ENCODE data around the gene SLC25A51.
"Not testable (repeated sequence)": the region's sequence is repeated elsewhere in the genome, so short reads cannot be mapped to it uniquely, and the experiment has no call there.

SLC25A51 gene

DNA sequence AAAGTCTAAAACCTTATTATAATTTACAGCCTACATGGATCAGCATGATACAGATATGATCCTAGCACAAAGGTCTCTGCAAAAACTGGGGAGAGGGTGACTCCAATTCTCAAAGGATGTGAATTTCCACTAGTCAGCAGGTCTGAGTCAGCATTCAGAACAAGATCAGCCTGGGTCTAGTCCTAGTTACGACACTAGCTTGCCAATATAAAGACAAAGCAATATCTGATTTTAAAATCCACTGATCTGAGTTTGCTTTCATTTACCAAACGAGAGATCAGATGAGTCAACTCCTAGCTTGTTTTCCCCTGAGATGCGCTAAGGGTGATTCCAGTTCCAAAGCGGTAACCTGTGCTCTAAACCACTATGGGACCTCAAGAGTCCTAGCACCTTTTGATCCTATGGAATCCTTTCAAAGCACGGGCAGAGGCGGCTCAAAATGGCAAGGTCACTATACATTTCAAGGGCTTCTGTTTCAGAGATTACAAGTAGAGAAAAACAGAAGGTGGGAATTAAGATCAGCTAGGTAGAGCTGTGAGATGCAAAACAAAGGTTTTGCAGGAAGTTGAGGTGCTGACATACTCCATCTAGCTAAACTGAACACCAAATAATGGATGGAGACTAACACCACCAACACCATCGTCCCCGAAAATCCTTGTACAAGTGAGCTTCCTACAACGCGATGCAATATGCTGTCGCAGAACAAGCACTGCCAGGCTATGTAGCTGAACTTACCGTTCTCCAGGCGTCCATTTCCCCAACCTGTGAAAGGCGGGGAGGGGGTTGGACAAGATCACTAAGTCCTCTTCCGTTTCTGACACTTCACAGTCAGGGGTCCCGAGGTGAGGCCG, 906 bp downstream of the SLC25A51 start:
- peak; percentile 67 for DNase-seq

DNA sequence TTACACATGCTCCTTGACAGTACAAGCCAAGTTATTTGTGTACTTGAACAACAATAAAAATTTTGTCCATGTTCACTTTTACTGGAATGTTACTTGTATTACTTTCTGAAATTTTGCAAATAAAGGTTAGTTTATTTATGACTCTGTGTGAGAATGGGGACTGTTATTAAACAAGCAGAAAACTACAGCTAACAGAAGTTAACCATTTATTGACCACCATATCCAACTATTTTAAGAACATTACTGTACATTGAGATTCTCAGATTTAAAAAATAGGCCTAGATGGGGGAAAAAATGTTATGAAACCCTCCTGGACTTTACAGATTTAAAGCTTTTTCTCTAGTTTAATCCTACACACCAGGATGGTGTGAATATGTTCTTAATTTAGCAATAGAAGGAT, 1.8 kb downstream of the SLC25A51 start:
- no peak for DNase-seq

DNA sequence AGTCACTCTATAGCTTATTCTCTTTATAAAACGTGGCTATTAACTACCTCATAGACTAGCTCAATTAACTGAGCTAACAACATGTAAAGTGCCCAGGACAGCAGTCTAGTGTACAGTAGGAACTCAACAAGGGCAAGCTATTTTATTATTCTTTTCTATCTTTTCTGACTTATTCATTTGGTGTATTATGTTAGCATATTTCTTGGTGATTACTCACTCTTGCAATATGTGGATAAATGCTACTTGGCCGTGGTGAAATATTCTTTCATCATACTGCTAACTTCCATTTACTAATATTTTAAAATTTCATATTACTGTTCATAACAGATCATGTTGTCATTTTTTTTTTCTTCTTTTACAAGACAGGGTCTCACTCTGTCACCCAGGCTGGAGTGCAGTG, 4.9 kb downstream of the SLC25A51 start:
- no peak for DNase-seq

DNA sequence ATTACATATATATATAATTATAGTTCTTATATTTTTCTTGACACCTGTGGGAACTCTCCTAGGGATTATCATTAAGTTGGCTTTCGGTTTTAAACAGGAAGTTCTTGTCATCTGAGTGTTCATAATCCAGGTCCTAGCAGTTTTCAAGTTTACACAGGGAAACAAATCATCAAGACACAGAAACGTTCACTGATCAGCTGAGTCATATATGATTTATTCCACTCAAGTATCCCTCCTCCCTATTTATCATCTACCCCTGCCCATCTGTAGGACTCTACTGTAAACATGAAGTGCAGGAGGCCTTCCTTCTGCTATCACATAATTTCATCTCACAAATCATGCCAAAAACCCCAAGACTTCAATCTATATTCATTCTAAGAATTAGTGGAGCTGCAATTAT, 6.3 kb downstream of the SLC25A51 start:
- DNase-seq: no peak

DNA sequence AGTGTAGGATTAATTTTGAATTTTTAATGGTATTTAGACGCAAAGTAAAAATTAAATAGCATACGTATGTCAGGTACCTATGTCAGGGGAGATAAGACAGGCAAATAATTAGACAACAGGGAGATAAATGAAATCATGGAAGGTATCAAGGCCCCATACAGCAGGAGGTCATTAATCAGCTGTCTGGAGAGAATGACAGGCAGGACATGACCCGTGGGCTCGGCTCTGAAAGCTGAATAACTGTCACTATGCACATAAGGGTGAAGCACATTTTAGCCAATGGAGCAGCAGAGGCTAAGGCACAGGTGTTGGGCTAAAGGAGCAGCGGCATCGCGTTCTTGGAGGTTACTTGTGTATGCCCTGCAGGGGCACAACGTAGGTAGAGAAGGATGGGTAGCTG, 11.9 kb downstream of the SLC25A51 start:
- no peak for DNase-seq

DNA sequence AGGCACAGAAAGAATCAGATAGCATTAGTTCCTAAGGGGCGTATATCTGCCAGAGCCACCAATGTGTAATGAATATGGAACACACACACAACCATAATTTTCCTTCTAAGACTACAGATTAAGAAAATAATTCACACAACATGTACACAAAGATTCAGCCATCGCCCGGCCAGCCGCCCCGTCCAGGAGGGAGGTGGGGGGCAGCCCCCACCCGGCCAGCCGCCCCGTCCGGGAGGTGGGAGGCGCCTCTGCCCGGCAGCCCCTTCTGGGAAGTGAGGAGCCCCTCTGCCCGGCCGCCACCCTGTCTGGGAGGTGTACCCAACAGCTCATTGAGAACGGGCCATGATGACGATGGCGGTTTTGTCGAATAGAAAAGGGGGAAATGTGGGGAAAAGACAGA, 12.9 kb downstream of the SLC25A51 start:
- DNase-seq: not testable (repeated sequence)

DNA sequence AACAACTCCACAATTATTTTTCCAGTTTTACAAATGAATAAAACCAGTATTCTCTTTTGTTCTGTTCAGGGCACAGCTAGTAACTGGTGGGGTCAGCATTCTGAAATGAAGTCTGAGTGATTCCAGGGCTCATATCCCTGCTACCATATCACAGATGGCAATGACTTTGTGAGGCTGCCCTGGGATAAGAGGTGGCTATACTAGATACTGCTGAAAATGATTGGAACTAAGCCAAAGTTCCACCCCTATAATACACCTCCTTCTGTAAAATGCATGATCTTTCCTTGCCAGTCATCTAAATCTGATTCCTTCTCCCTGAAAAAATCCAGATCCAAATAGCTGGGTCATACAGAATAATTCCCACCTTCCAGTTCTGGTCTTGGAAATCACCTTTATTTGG, 14.4 kb downstream of the SLC25A51 start:
- no peak for DNase-seq

DNA sequence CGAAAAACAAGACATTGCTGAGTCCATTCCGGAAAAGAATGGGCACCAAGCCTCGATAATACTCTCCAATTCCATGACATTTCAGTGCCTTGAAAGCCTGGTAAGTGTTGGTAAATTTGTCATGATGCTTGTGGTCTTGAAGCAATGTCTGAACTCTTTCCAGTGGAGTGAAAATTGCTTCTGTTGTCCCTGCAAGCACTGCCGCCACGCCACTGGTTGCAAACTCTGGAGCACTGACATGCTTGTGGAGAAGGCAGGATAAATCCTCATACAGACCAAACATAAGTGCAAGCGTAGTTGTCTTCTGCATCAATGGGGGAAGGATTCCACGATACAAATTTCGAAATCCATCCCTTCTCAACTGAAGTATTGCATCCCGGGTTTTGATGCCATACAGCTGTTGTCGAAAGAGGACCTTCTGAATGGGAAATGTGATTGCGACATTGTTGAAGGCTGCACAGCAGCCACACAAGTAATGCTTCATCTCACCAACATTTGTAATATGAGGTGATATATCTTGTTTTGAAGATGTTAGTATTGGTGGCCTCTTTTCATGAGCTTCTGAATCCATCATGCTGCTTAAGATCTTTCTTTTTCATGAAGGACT, 15.8 kb downstream of the SLC25A51 start:
- not testable (repeated sequence) for DNase-seq

DNA sequence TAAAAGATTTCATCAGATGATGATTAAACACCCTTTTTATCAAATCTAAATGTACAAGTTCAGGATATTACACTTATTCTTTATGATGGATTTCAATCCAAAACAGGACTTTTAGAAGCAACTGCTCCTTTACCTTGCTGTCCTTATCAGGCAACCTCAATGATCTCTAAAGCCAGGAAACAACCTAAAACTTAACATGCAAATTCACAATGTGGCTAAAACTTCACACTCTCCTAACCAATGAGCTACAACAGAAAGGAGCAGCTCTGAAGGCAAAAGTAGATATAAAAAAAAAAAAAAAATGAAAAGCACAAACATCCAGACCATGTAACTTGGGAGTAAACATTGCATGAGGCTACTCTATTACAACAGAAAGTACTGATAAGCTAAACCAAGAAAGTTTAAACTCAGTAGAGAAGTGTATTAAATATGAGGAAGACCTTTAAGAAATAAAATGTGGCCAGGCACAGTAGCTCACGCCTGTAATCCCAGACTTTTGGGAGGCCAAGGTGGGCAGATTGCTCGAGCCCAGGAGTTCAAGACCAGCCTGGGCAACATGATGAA, 22.9 kb downstream of the SLC25A51 start:
- no peak for DNase-seq

DNA sequence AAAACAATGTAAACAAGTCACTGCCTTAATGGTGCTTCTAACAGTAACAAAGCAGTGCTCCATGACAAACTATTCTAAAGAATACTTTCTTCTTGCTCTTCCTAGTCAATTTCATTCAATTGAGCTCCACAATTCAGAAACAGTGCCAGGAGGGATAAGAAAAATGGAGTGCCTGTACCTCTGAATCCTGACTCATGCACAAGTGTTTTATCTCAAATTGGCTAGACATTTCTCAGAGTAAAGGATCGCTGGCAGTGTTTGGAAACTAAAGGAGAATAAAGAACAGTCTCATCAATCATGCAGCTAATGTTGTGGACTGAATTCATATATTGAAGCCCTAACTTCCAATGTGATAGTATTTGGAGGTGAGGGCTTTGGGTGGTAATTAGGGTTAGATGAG, 27.6 kb downstream of the SLC25A51 start:
- DNase-seq: no peak

DNA sequence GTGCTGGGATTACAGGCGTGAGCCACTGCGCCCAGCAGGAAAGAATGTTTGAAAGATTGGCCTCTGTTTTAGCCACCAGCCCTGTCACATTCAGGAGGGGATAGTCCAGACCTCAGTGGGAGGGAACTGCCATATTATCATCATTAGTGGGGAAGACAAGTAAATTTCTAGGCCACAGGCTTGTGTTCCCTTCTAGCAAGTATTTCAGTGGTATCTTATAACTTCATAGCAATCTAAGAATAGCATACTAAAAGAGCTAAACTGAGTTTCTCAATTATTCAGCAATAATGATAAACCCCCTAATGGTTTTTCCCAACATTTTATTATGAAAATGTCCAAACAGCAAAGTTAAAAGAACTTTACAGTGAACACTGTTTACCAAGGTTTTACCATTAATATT, 30.0 kb downstream of the SLC25A51 start:
- DNase-seq: no peak

DNA sequence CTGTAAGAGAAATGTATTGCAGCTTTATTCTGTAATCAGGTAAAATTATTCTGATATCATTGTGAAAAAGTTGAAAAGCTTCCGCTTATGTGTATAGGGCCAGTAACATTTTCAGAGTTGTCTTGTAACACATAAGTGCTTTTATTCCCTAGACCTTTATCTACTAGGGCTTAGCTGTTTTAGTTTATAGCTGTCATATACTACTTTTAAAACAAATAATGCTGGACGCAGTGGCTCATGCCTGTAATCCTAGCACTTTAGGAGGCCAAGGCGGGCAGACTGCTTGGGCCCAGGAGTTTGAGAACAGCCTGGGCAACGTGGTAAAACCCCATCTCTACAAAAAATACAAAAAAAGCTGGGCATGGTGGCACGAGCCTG, 33.1 kb downstream of the SLC25A51 start:
- DNase-seq: no peak

DNA sequence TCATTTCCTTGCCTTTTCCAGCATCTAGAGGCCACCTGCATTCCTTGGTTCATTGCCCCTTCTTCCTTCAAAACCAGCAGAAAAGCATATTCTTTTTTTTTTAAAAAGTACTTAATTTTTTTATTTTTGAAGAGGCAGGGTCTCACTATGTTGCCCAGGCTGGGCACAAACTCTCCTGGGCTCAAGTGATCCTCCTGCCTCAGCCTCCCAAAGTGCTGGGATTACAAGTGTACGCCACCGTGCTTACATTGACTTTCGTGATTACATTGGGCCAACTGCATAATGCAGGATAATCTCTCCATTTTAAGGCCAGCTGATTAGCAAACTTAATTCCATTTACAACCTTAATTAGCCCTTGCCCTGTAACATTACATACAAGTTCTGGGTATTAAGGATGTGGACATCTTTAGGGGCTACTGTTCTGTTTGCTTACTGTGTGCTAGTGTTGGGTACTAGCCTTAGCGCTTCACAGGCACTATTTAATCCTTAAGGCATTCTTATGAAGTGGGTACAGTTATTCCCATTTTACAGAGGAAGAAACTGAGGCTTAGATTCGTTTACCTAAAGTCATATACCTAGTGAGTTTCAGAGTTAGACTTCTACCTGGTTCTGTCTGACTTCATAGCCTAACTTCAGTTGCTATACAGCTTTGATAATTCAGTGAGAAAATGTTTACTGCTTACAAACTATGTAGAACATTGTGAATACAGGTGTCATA, 33.7 kb downstream of the SLC25A51 start:
- DNase-seq: no peak

DNA sequence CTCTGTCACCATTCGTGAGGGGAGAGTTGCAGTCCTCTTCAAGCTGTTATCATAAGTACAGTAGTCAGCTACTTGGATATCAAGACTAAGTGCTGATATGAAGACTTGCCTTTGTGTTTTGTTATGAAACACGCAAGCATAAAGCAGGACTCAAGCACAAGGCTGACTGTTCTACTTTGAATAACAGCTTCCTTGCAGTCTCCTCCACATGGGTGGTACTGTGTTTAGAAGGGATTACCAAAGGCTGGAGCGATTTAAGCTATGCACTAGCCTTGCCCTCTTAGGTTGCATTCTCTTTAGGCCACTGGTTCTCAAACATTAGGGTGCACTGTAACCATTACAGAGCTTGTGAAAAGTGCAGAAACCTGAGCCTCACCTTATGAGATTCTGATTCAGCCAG, 41.4 kb downstream of the SLC25A51 start:
- no peak for DNase-seq

DNA sequence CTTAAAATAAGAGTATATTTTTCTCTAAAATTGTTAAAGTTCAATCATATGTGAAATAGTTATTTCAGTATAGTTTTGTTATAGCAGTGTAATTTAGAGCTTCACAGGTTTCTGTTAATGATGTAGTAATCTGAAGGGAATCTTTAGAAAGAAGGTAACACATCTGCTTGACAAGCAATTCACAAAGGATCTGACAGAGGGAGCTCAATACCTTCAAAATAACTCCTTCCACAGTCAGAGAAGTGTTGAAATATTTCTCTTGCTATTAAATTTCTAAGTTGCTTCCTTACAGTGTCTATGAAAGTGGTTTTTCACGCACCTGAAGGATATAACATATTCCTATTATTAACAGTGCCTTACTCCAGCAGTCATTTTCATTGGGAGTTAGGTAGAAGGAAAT, 44.9 kb downstream of the SLC25A51 start:
- DNase-seq: no peak

DNA sequence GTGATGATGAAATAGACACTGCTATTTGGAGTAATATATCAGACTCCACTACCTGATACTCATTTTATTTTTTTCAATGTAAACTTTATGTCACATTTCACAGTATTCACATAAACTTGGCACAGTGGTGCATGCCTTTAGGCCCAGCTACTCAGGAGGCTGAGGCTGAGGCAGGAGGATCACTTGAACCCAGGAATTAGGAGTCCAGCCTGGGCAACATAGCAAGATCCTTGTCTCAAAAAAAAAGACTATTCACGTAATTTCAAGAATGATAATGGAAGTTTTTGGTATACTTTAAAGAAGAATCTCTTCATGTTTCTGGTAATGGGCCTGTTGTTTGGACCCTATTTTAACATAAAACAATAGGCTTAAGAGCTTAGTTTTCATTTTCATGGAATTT, 47.4 kb downstream of the SLC25A51 start:
- DNase-seq: no peak

DNA sequence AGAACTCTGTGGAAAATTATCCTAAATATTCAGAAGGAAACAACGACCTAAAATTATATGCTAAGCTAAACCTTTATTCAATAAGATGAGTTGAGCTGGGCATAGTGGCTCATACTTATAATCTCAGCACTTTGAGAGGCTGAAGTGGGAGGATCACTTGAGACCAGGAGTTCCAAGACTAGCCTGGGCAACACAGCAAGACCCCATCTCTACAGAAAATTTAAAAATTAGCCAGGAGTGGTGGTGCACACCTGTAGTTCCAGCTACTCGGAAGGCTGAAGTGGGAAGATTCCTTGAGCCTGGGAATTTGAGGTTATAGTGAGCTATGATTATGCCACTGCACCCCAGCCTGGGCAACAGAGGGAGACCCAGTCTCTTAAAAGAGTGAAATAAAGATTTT, 51.7 kb downstream of the SLC25A51 start:
- no peak for DNase-seq

DNA sequence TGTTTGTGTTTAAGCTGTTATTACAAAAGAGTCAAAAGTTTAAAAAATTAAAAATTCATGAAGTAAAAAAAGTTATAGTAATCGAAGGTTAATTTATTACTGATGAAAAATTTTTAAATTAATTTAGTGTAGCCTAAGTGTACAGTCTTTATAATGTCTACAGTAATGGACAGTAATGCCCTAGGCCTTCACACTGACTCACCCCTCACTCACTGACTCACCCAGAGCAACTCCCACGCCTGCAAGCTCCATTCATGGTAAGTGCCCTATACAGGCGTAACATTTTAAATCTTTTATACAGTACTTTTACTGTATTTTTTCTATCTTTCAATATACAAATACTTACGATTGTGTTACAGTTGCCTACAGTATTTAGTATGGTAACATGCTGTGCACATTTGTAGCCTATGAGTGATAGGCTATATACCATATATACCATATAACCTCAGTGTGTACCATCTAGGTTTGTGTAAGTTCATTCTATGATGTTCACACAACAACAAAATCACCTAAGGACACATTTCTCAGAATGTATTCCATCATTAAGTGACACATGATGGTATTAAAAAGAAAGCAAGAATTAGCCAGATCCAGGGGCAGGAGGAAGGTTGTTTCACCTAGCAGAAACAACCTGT, 63.2 kb downstream of the SLC25A51 start:
- no peak for DNase-seq

DNA sequence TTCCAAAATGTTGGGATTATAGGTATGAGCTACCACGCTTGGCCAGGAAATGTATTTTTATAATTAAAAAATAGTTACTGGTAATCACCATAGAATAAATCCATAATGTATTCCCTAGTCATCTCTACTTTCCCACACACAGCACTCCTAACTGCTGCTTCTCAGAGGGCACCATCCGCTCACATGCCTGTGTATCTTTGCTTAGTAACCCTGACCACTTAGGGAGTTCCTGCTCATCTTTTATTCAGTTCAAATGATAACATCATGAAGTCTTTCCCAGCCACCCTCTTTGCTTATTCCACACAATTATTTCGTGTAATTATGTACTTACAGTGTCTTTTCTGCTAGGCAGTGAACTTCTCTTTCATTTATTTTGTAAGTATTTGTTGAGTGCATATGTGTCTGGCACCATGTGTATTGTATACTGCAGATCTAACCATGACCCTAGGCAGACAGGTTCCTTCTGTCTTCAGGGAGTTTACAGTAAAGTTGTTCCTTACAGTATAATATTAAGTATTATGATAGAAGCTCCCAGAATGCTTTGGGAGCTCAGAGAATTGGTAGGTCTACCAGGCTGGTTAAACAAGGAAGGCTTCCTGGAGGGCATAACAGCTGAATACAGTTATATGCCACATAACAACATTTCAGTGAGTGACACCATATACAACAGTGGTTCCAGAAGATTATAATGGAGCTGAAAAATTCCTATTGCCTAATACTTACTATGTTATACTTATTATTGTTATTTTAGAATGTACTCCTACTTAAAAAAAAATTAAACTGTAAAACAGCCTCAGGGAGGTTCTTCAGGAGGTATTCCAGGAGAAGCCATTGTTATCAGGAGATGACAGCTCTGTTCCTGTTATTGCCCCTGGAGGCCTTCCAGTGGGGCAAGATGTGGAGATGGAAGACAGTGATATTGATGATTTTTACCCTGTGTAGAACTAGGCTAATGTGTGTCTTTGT, 64.1 kb downstream of the SLC25A51 start:
- no peak for DNase-seq
